Transverse colon (tissue), 4 donors: ENCODE data around the gene NRG2.

ENCODE experiments used
- EP300 ChIP-seq: sonication (generic); formaldehyde crosslinking; IDR thresholded peaks from one replicate; pipeline ENCODE4 v1.6.1; 2017; ENCODE audit warnings: antibody characterized with exemption, low read depth
- POLR2A ChIP-seq: fragments of 450-650 bp; IDR thresholded peaks from one replicate; pipeline ENCODE4 v1.6.1; 2016; ENCODE audit warnings: antibody characterized with exemption, mild to moderate bottlenecking, moderate library complexity
- POLR2AphosphoS5 ChIP-seq, 3 donors: sonication (generic); formaldehyde crosslinking; IDR thresholded peaks; one replicate each; pipeline ENCODE4 v1.6.1; 2016; ENCODE audit warnings: antibody characterized with exemption in 3 of 3
- TF ChIP-seq, protein P1 (sequence below), 5 experiments: fragments of 200-600 bp in 3 of 5; fragments of 450-650 bp in 2 of 5; sonication (generic) in 3 of 5; IDR thresholded peaks; 1 replicate in 2 of 5; 2 replicates in 3 of 5; pipeline ENCODE4 v1.5.1; 2016 to 2017; ENCODE audit warnings: antibody characterized with exemption in 5 of 5, inconsistent platforms in 3 of 5, mild to moderate bottlenecking in 2 of 5, moderate library complexity in 1 of 5

DNA sequence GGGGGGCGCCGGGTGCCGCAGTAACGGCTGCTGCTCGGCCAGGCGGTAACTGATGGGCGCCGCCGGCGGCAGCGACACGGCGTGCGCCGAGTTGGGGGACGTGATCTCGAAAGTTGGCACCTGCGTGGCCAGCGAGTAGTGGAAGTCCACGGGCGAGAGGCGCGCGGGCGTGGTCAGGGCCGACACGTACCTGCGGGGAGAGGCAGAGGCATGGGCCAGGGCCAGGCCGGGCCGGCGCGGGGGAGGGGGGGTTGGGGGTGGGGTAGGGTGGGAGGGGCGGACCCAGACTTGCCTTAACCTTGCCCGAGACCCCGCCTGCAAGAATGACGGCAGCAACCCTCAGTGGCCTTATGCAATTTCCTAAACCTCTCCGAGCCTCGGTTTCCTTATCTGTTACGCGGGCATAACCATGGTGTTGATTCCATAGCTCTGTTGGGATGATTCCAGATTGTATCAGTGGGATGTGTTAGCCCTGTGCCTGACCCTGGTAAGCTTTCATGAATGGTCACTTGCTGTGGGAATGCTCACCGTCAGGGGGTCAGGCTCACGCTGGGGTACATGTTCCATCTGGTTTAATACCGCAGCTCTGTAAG, 194.5 kb downstream of the NRG2 start:
- TF ChIP-seq POLR2A (no peak), EP300 (no peak), POLR2AphosphoS5 (IDR thresholded peaks at IDR 0.05) (no peak)
- TF ChIP-seq, protein P1, sequence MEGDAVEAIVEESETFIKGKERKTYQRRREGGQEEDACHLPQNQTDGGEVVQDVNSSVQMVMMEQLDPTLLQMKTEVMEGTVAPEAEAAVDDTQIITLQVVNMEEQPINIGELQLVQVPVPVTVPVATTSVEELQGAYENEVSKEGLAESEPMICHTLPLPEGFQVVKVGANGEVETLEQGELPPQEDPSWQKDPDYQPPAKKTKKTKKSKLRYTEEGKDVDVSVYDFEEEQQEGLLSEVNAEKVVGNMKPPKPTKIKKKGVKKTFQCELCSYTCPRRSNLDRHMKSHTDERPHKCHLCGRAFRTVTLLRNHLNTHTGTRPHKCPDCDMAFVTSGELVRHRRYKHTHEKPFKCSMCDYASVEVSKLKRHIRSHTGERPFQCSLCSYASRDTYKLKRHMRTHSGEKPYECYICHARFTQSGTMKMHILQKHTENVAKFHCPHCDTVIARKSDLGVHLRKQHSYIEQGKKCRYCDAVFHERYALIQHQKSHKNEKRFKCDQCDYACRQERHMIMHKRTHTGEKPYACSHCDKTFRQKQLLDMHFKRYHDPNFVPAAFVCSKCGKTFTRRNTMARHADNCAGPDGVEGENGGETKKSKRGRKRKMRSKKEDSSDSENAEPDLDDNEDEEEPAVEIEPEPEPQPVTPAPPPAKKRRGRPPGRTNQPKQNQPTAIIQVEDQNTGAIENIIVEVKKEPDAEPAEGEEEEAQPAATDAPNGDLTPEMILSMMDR (IDR thresholded peaks at IDR 0.05): no peak
